Activated CD8-positive, alpha-beta memory T cell treated with anti-CD3 and anti-CD28 coated beads for 1 hour (primary cell): ENCODE data around the gene QPCT.
"Not testable (repeated sequence)": the region's sequence is repeated elsewhere in the genome, so short reads cannot be mapped to it uniquely, and the experiment has no call there.

Source experiments
- DNase-seq, 2 donors: peaks; one replicate each; pipeline ENCODE4 v3.0.0-alpha.2; 2020; ENCODE audit warnings: low read depth in 1 of 2; ENCODE audit errors: extremely low read depth in 1 of 2

QPCT gene

DNA sequence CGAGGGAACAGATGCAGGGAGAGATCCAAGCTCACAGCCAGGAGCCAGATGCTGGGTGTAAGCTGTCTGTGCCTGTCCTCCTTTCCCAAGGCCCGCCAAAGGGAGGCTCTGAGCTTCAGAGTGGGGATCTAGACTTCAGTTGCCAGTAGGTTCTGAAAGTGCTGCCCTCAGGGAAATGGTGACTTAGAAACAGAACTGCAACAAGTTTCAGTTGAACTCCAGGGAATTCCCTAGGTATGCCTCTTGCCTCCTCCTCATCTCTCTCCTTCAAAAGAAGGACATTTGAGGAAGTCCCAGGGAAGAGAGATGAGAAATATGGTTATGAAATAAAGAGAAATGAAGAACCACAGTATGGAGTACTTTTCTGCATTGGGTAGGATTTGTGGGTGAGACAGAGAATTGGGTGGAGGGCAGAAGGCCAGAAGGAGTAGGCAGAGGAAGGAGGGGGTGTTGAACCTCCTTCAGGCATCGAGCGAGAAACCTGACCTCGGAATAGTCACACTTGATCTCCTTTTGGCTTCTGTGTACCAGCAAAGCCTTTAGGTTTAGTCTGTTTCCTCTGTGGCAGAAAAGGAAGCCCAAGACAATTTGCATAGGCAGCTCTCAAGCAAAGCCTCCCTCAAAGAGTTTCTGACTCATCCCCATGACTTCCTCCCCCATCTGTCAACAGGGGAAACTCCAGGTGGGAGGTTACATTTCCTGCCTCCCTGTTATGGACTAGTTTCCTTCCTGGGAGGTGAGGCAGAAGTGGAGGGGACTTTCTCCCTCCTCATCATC is 45.7 kb downstream of the QPCT start:
- peak; percentile 11 to 19 for DNase-seq

DNA sequence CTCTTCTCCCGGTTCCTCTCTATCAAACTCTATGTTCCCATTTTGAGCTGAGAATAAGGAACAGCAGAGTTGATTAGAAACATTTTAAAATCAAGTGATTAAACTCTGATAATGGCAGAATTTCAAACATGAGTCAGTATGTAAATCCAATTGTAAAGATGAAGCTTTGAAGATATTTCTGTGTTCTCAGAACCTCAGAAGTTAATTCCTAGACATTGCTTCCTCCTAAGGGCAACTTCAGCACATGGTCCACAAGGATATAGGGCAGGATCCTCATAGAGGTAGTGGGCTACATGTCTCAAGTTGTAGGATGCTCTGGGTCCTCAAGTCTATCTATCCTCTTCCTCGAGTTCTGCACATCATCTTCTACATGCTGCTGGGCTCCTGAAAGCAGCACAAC is 46.3 kb downstream of the QPCT start:
- DNase-seq: no peak

DNA sequence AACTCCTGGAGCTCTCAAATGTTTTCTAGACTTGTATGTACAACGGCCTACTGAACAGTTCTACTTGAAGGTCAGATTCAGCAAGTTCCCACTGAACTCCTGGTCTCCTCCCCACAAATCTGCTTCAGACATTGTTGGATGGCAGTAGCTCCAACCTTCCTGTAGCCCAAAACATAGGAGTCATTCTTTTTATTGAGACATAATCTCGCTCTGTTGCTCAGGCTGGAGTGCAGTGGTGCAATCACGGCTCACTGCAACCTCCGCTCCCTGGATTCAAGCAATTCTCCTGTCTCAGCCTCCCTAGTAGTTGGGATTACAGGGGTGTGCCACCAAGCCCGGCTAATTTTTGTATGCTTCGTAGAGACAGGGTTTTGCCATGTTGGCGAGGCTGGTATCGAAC is 47.3 kb downstream of the QPCT start:
- no peak for DNase-seq

DNA sequence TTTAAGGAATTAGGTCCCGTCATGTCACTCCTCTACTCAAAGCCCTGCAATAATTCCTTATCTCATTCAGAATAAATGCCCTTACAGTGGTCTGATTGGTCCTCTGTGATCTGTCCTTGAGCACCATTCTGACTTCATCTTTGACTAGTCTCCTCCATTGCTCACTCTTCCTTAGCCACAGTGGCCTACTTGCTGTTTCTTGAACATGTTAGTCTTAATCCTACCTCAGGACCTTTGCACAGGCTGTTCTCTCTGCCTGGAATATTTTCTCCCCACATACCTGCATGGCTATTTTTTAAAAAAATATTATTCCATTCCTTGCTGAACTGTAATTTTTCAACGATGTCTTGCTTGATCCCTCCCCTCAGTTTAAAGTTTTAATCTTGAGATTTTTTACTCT is 48.0 kb downstream of the QPCT start:
- no peak for DNase-seq

DNA sequence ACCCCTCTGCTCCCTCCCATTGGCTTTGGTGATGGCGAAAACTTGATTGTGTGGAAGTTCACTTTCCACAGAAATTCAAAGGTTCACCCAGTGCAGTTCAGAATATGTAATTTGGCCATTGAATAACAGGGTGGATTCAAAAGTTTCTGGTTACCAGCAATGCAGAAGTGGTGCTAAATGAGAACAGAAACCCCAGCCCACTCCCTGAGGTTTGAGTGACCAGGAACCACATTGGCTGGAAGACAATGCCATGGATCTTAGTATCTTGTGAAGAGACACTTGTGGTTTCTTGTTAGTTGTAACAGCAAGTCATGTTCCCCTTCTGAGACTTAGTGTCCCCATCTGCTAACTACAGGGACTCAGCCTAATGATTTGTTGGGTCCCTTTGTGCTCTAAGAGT is 49.8 kb downstream of the QPCT start:
- no peak for DNase-seq

DNA sequence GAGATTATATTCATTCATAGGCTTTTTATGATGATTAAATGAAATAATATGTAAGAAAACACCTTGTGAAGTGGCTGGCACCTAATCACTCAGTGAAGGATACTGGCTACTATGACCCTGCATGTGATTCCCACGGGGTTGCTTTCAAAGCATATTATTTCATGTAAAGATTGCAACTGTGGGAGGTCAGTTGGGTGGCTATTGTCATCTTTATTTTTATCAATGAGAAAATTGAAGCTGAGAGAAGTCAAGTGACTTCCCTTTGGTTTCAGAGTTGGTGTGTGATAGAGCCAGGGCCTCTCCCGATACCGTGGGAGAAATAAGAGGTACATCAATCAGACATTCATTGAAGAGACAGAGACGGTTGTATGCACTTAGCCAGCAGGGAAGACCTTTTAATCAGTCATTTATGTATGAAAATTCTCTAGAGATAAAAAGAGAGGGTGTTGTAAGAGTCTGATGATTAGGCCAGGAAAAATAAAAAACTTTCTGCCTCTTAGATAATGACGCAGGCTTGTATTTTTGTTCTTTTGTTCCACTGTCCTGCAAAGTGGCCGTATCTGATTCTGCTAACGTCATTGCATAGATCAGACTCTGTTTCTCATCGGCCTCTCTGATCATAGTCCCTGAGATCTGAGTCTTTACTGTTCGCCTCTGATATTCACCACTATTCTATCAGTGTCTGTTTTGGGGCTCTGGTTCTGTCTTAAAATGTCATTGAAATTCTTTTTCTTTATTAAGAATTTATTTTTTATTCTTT is 50.5 kb downstream of the QPCT start:
- DNase-seq: no peak

DNA sequence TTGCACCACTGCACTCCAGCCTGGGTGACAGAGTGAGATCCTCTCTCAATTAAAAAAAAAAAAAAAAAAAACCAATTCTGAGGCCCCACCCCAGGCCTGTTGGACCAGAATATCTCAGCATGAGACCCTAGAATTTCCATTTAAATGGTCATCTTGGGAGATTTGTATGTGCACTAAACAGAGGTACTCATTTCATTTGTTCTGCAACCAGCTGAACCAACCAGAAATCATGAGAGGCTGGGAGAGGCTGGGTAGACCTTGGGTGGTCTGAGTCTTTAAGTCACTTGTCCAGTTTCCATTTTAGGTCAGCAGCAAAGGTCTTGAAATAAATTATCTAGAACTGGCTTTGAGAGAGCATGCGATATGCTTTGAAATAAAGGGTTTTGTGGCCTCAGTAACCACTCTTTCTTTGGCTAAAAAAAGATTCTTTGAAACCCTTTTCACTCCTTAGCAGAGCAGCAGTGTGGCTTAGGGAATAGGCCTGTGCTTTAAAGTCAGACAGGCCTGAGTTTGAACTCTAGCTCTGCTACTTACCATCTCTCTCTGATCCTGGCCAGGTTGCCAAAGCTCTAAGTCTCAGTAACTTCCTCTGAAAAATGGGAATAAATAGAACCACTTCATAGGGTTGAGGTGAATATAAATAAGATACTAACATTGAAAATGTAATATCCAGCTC is 52.6 kb downstream of the QPCT start:
- no peak for DNase-seq

DNA sequence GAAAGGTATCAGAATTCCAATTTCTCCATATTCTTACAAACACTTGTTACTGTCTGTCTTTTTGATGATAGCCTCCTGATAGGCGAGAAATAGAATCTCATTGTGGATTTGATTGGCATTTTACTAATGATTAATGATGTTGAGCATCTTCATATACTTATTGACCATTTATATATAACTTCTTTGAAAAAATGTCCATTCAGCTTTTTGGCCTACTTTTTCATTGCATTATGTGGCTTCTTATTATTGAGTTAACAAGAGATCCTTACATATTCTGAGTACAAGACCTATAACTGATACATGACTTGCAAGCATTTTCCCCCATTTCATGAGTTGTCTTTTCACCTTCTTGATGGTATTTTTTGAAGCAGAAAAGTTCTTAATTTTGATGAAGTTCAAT is 54.6 kb downstream of the QPCT start:
- no peak for DNase-seq

DNA sequence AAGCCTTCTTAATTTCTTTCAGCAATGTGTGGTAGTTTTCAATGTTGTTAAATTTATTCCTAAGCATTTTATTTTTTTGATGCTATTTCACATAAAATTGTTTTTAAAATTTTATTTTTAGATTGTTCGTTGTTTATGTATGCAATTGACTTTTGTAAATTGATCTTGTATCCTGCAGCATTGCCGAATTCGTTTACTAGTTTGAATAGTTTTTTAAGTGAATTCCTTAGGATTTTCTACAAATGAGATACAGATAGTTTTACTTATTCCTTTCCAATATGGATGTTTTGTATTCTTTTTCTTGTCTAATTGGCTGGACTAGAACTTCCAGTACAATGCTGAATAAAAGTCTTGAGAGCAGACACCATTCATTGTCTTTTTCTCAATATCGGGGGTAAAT is 55.6 kb downstream of the QPCT start:
- DNase-seq: no peak

DNA sequence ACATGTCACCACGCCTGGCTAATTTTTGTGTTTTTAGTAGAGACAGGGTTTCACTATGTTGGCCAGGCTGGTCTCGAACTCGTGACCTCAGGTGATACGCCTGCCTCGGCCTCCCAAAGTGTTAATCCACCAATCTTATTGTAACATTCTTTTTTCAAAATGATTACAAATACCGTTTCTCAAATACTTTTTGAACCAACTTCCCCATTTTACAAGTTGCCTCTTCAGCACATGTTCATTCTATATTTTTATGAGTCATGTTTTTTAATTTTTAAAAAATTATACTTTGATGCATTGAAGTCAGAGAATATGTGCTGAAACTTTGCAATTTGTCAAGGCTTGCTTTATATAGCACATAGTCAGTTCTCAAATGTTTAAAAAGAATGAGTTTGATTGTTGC is 58.2 kb downstream of the QPCT start:
- no peak for DNase-seq

DNA sequence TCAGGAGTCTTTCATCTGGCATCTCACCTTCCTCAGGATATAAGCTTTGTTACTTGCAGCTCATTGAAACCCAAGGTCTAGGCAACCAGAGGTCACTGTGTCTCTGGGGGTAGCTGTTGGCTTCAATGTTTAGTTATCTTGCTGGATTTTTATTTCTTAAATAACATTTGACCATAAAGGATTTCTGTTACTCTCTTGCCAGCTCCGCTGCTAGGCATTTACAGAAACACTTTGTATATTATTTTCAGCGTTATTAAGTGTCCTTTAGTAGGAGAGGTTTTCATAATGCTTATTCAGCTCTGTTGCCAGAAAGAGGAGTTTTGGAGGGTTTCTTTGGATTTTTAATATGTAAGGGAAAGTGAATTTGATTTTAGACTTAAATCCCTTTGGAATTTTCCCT is 61.4 kb downstream of the QPCT start:
- DNase-seq: no peak

DNA sequence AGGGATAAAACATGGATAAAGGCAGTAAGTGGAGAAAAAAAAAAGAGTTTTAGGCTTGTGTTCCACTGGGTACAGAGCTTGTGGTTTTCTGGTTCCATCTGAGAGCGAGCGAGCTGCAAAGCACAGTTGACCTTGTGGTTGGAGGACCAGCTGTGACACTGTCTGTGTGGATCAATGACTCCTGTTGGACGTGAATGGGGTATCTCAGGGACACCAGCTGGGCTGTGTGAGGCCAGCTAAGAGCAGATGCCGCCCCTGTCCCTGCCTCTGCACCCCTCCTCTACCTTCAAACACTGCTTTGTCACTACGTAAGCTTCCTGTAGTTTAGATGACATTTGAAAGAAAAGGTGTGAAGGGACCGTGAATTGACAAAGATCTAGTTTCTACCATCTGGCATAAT is 67.8 kb downstream of the QPCT start:
- DNase-seq: no peak

DNA sequence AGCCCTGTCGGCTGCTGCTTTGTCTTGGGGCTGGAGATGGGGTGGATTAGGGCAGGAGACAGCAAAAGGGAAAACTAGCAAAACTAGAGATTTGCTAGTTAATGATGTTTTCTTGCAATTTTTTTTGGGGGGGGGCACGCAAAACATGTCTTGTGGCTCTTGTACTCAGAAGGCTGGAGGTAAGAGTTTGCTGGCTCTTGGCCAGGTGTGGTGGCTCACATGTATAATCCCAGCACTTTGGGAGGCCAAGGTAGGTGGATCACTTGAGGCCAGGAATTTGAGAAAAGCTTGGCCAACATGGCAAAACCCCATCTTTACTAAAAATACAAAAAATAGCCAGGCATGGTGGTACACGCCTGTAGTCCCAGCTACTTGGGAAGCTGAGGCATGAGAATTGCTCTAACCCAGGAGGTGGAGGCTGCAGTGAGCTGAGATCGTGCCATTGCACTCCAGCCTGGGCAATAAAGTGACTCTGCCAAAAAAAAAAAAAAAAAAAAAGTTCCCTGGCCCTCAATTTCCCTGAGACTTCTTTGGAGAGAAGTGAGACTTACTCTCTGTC is 69.6 kb downstream of the QPCT start:
- DNase-seq: not testable (repeated sequence)

DNA sequence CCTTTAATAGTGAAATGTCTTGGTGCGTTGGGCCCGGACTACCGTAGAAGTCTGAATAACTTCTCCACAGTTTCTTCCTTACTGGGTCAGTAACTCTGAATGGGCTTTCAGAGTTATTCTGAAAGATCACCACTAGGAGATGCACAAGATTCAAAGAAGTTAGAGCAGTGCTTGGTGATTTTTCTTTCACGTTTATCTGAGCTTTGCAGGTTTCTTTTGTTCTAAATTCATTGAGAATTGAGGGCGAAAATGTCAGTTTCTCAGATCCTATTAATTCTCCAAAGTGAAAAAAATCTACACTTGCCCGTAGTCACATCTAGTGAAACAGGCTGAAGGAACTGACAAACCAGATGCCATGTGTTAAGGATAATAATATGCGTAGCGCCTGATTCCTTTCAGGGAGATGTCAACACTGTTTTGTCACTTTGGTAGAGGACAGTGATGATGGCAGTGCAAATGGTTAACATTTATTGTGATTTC is 70.1 kb downstream of the QPCT start:
- DNase-seq: no peak

DNA sequence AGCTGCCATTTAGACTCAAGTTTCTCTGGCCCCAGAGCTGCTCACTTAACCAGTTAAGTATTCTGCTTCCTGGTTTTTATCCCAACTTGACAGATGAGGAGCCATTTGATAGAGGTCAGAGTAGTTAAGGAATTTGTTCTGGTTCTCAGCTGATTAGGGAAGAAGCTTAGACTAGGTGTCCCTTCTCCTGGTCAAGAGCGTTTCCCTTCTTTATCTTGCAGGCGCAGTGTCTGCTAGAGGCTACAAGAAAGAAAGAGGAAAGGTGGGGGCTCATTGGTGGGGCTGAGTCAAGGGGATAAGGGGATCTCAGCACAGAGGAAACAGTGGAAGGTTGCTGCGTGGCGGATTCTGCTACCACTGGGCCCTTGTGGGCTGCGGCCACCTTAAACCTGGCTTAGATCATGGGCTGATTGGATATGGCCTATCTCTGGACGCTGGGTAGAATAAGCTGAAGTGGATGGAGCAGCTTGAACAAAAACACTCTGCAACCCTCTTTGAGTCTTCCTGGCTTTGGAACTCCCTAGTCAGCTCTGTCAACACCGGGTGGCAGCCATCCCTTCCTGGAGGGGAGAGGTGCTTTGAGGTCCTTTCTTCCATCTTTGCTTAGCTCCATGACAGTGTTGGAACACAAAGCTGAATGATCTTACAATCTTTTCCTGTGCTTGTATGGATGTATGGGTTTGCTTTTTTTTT is 70.8 kb downstream of the QPCT start:
- DNase-seq: no peak

DNA sequence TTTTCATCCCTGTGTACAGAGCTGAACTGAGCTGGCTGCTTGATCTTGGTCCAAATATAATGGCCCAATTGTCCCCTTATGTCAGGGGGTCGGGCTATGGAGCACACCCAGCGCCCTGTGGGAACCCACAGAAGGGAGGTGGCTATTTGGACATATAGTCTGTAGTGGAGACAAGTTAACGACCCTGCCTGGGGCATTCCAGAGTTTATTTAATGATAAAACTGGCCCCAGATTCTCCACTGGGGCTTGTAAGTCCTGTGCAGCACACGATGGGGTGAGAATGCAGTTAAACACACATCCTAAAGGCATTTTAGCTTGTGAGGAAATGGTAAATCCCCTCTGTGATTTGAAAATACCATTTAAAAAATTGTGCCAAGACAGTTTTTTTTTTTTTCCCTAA is 72.9 kb downstream of the QPCT start:
- DNase-seq: no peak

DNA sequence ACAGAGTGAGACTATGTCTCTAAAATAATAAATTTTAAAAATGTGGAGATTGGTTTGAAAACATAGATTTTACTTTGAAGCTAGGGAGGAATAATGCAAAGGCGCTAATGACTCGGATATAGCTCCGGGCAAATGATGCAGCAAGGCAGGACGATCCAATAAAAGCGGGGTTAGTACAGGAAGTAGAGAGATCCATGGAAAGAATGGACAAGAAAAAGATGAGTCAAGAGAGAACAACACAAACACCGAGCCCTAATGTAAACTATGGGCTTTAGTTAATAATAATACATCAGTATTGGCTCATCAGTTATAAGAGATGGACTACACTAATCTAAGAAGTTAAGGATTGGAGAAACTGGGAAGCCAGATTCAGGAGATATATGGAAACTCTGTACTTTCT is 74.5 kb downstream of the QPCT start:
- DNase-seq: no peak

DNA sequence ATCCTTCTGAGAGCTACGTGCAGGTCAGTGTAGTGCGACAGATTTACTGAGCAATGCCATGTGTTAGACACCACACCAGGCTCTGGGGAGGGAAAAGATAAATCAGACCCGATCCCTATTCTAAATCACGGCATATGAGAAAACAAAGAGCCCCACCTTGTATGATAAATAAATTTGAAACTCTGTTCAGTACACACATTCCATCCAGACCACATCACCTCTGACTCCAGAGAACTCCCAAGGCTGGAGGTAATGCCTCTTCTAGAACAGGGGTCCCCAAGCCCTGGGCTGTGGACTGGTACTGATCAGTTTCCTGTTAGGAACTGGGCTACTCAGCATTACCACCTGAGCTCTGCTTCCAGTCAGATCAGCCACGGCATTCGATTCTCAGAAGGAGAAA is 77.3 kb downstream of the QPCT start:
- no peak for DNase-seq

DNA sequence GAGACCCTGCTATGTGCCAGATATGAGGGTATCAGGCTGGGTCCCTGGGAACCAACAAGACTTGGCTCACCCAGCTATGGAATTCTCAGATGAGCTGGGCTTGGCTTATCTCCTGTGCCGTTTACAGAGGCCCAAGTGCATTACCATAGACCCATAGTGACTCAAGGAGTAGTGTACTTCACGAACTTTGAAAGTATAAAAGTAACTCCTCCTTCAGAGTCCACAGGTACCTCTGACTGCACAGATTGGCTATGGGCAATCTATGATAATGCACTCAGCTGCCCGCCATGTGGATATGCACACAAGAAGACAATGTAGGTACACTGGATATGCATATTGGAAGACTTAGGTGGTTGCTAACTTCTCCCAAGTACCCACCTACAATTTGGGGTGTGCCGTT is 78.4 kb downstream of the QPCT start:
- DNase-seq: no peak
